CD1c-positive myeloid dendritic cell (primary cell): ENCODE measurements around the gene FAM24A.
"Not testable (repeated sequence)": the region's sequence is repeated elsewhere in the genome, so short reads cannot be mapped to it uniquely, and the experiment has no call there.

Experiments used
- DNase-seq: peaks from one replicate; pipeline ENCODE4 v3.0.0-alpha.2; 2016; ENCODE audit errors: extremely low spot score

Gene FAM24A

GRCh38 chr10:122910310-122910709 is at the start of gene FAM24A:
FAM24A (plus strand) TSS chr10:122910610; CDS start chr10:122911635, 1,025 bp downstream.
- DNase-seq = no peak

GRCh38 chr10:122861711-122862161 is 48.7 kb upstream of the FAM24A start:
- DNase-seq = no peak

- DNase-seq = no peak
These were observed 46.9 kb upstream of the FAM24A start for GRCh38 chr10:122863216-122864193.

GRCh38 chr10:122864194-122864592 is 46.2 kb upstream of the FAM24A start:
- no peak for DNase-seq

- DNase-seq = no peak
These were observed 45.5 kb upstream of the FAM24A start for GRCh38 chr10:122864901-122865300.

- DNase-seq = not testable (repeated sequence)
These were observed 43.5 kb upstream of the FAM24A start for GRCh38 chr10:122866757-122867482.

GRCh38 chr10:122868768-122869167 is 41.6 kb upstream of the FAM24A start:
- not testable (repeated sequence) for DNase-seq

GRCh38 chr10:122871947-122872346 is 38.5 kb upstream of the FAM24A start:
- DNase-seq = not testable (repeated sequence)

GRCh38 chr10:122875843-122876466 is 34.5 kb upstream of the FAM24A start:
- DNase-seq = no peak

GRCh38 chr10:122876467-122876855 is 33.9 kb upstream of the FAM24A start:
- no peak for DNase-seq

- no peak for DNase-seq
These were observed 33.1 kb upstream of the FAM24A start for GRCh38 chr10:122877264-122877663.

GRCh38 chr10:122878799-122879338 is 31.5 kb upstream of the FAM24A start:
- peak; percentile 44 for DNase-seq

GRCh38 chr10:122879339-122880273 is 30.8 kb upstream of the FAM24A start, which contains the start of gene FAM24B:
FAM24B (minus strand) TSS chr10:122879581; CDS start chr10:122850515, 29,066 bp downstream.
- DNase-seq = peak; percentile 98

- DNase-seq = no peak
These were observed 27.6 kb upstream of the FAM24A start for GRCh38 chr10:122882766-122883165.

- DNase-seq = no peak
These were observed 26.2 kb upstream of the FAM24A start for GRCh38 chr10:122884166-122884565.

- DNase-seq = no peak
These were observed 16.0 kb upstream of the FAM24A start for GRCh38 chr10:122894261-122894944.

- not testable (repeated sequence) for DNase-seq
These were observed 6.5 kb upstream of the FAM24A start for GRCh38 chr10:122903861-122904260.

GRCh38 chr10:122911889-122912484 is 1.6 kb downstream of the FAM24A start:
- peak; percentile 54 for DNase-seq

GRCh38 chr10:122915700-122916099 is 5.3 kb downstream of the FAM24A start:
- DNase-seq = no peak
